GM18511 (cell line): Measurements from ENCODE around the gene STK36.

Experiments used
- ATAC-seq: cut with Tn5 transposase; IDR thresholded peaks from one replicate; pipeline ENCODE4 v1.9.1; 2021; ENCODE audit warnings: mild to moderate bottlenecking, moderate library complexity; ENCODE audit not compliant: unreplicated experiment

The STK36 gene

GRCh38 chr2:218671654-218672566 lies at the start of gene STK36, which contains the start of gene RNF25:
STK36 (plus strand) TSS chr2:218672086; CDS start chr2:218672830, 744 bp downstream.
RNF25 (minus strand) TSS chr2:218672002; CDS start chr2:218671970, 32 bp downstream.
- ATAC-seq, result peak; percentile 99

- no peak for ATAC-seq
Measured at GRCh38 chr2:218622606-218623365, 49.1 kb upstream of the STK36 start.

GRCh38 chr2:218623366-218623705 lies 48.5 kb upstream of the STK36 start:
- ATAC-seq, result no peak

GRCh38 chr2:218626369-218626768 lies 45.5 kb upstream of the STK36 start:
- ATAC-seq, result no peak

- no peak for ATAC-seq
Measured at GRCh38 chr2:218627939-218628338, 43.9 kb upstream of the STK36 start.

GRCh38 chr2:218631837-218632236 lies 40.0 kb upstream of the STK36 start:
- ATAC-seq, result no peak

GRCh38 chr2:218635719-218636118 lies 36.2 kb upstream of the STK36 start:
- no peak for ATAC-seq

- no peak for ATAC-seq
Measured at GRCh38 chr2:218638372-218638771, 33.5 kb upstream of the STK36 start.

- ATAC-seq, result no peak
Measured at GRCh38 chr2:218642121-218642656, 29.7 kb upstream of the STK36 start.

- ATAC-seq, result no peak
Measured at GRCh38 chr2:218642786-218643185, 29.1 kb upstream of the STK36 start.

- no peak for ATAC-seq
Measured at GRCh38 chr2:218643751-218644310, 28.1 kb upstream of the STK36 start.

GRCh38 chr2:218644721-218645120 lies 27.2 kb upstream of the STK36 start:
- peak; percentile 15 for ATAC-seq

- ATAC-seq, result peak; percentile 87
Measured at GRCh38 chr2:218645126-218645525, 26.8 kb upstream of the STK36 start.

- ATAC-seq, result no peak
Measured at GRCh38 chr2:218648088-218648786, 23.6 kb upstream of the STK36 start.

- no peak for ATAC-seq
Measured at GRCh38 chr2:218648787-218649100, 23.1 kb upstream of the STK36 start.

- no peak for ATAC-seq
Measured at GRCh38 chr2:218655751-218656150, 16.1 kb upstream of the STK36 start.

- peak; percentile 50 for ATAC-seq
Measured at GRCh38 chr2:218658671-218659257, 13.1 kb upstream of the STK36 start.

GRCh38 chr2:218659258-218659987 lies 12.5 kb upstream of the STK36 start, which contains the start of the genes BCS1L and ZNF142:
BCS1L (plus strand) TSS chr2:218659683; CDS start chr2:218660988, 1,305 bp downstream.
ZNF142 (minus strand) TSS chr2:218659623; CDS start chr2:218656429, 3,194 bp downstream.
- peak; percentile 97 for ATAC-seq

GRCh38 chr2:218659988-218660358 lies 11.9 kb upstream of the STK36 start:
- no peak for ATAC-seq

- ATAC-seq, result no peak
Measured at GRCh38 chr2:218662377-218662776, 9.5 kb upstream of the STK36 start.
